Ovary (tissue), 10 donors: Measurements from ENCODE around the gene POLR1B. TPM values are rescaled to one million over a fixed set of nuclear protein-coding genes. Genes with fewer than 3 reads are reported as not detected.
"Not testable (repeated sequence)": the region's sequence is repeated elsewhere in the genome, so short reads cannot be mapped to it uniquely, and the experiment has no call there.

Source experiments
- DNase-seq, 5 donors: peaks; one replicate each; pipeline ENCODE4 v3.0.0-alpha.2; 2019 to 2020
- H3K27ac ChIP-seq, 2 donors: fragments of 200-600 bp; one replicate each; pipeline versions ENCODE4 v1.5.1 to v1.8.0; 2019 to 2022
- H3K27me3 ChIP-seq: fragments of 200-600 bp; one replicate; pipeline ENCODE4 v1.8.0; 2022
- H3K36me3 ChIP-seq: fragments of 200-600 bp; sonication (generic); one replicate; pipeline ENCODE4 v1.5.1; 2019
- H3K4me1 ChIP-seq: one replicate; pipeline ENCODE4 v1.8.1; 2013; ENCODE audit warnings: mild to moderate bottlenecking, moderate library complexity; ENCODE audit not compliant: insufficient read depth
- H3K4me3 ChIP-seq: fragments of 200-600 bp; sonication (generic); one replicate; pipeline ENCODE4 v1.5.1; 2017
- H3K9me3 ChIP-seq, 2 donors: fragments of 200-600 bp in 1 of 2; sonication (generic) in 1 of 2; one replicate each; pipeline versions ENCODE4 v1.5.1 to v1.8.1; 2013 to 2019; ENCODE audit warnings: mild to moderate bottlenecking in 1 of 2, moderate library complexity in 1 of 2
- CTCF ChIP-seq, 3 donors: fragments of 450-650 bp in 2 of 3; fragments of 200-600 bp in 1 of 3; IDR thresholded peaks; one replicate each; pipeline versions ENCODE4 v1.5.1 to v1.8.0; 2016 to 2022; ENCODE audit warnings: antibody characterized with exemption in 3 of 3, mild to moderate bottlenecking in 1 of 3
- EP300 ChIP-seq: sonication (generic); formaldehyde crosslinking; IDR thresholded peaks from one replicate; pipeline ENCODE4 v1.6.1; 2017; ENCODE audit warnings: antibody characterized with exemption
- POLR2A ChIP-seq: fragments of 450-650 bp; IDR thresholded peaks from one replicate; pipeline ENCODE4 v1.6.1; 2017; ENCODE audit warnings: antibody characterized with exemption, mild to moderate bottlenecking, moderate library complexity
- WGBS, 3 donors: extraction: QIAGEN DNeasy Blood & Tissue Kit in 1 of 3; methylation state at CpG; one replicate each; pipeline versions ENCODE4 v1.1.5 to v1.1.7; 2013 to 2017; 5-methylcytosine and 5-hydroxymethylcytosine counted together
- intact Hi-C, 4 donors: fragments of 100-400 bp; cut with DNase I; formaldehyde crosslinking; loops; one replicate each; pipeline versions ENCODE4 v1.11.0 to v1.15.1; 2022 to 2023
- long read RNA-seq, 3 donors: library from polyadenylated mRNA in 2 of 3; unstranded in 2 of 3; transcript quantifications; one replicate each; pipeline ENCODE4 v2.0.0 and lab custom pipeline, GENCODE V29; 2021 to 2026
- polyA plus RNA-seq, 2 donors: library from polyadenylated mRNA; stranded (reverse); fragments of 200-250 nt in 1 of 2; fragments of 350-450 nt in 1 of 2; fragmentation: Illumina TruSeq in 1 of 2; extraction: RNeasy Lipid Tissue Mini Kit (QIAGEN cat#74804) in 1 of 2; gene quantifications; one replicate each; pipeline ENCODE4 v1.2.3, GENCODE V29; 2013 to 2014
- total RNA-seq, 7 donors: library from RNA; depleted of rRNA in 2 of 7; stranded (reverse); fragments of >200 nt in 2 of 7; fragmentation: NEBNext Ultra II Directional in 3 of 7; extraction: Animal tissue kit (Norgen Biotek cat#: 25700) in 3 of 7; gene quantifications; one replicate each; pipeline versions ENCODE4 v1.1.0 to v1.2.4, GENCODE V29; 2016 to 2023
- donor health status: DM: no; HTN: no; CAD: no; lungs with moderate emphysema.
- donor health status: DM: no; HTN: no; CAD: no.
- donor health status: Bipolar disorder and iron deficiency.
- donor health status: DM: yes; HTN: yes; CAD: no.
- donor health status: DM: no; HTN: no; CAD: no.
- donor health status: DM: yes; HTN: yes; CAD: no.

Gene POLR1B
- 10 to 100 TPM in 6 of 7 donors, 1 to 10 TPM in 1; 7.9 to 29.9 (median 18.9) TPM for total RNA-seq
- 10 to 100 TPM in 1 of 2 donors, 1 to 10 TPM in 1; 5.6 to 25.8 TPM for polyA plus RNA-seq
- long read RNA-seq, donor 1, full-length matches to known transcripts, result 4 of 16 reads
- long read RNA-seq, donor 1, partial matches to known transcripts, result 7 of 16 reads
- long read RNA-seq, donor 1, other reads (novel, unspliced or antisense), result 5 of 16 reads
- long read RNA-seq, donor 2, full-length matches to known transcripts, result 5 of 5 reads
- long read RNA-seq, donor 2, partial matches to known transcripts, result 0 of 5 reads
- long read RNA-seq, donor 2, other reads (novel, unspliced or antisense), result 0 of 5 reads
- long read RNA-seq, donor 3, full-length matches to known transcripts, result 27 of 31 reads
- long read RNA-seq, donor 3, partial matches to known transcripts, result 2 of 31 reads
- long read RNA-seq, donor 3, other reads (novel, unspliced or antisense), result 2 of 31 reads

GRCh38 chr2:112542123-112542983 lies at the start of gene POLR1B:
Gene POLR1B (plus strand): TSS chr2:112542465. CDS start chr2:112542495, 30 bp downstream.
- no peaks in the 10 kb centered on the region for H3K9me3 ChIP-seq
- H3K36me3 ChIP-seq, result no peaks in the 10 kb centered on the region
- H3K4me1 ChIP-seq, result peaks cover 10% of the 10 kb centered on the region
- TF ChIP-seq POLR2A, result peak; percentile 33
- TF ChIP-seq CTCF (IDR thresholded peaks at IDR 0.05), result peak in 1 of 3 donors; percentile 4
- TF ChIP-seq EP300, result no peak
- peak within 1 kb of the TSS; percentile 86 to 89 for H3K27ac ChIP-seq
- intact Hi-C loops, result loop anchor here in 2 of 4 donors (5.0 to 10.0 kb wide), 2 partner anchors 58 to 60 kb away; partner anchors contain the start of gene TTL (in 2 of the 2)
- no peaks in the 10 kb centered on the region for H3K27me3 ChIP-seq
- H3K4me3 ChIP-seq, result peak within 1 kb of the TSS; percentile 70
- DNase-seq, result peak; percentile 78 to 87 (median 82)
- 0% methylated on average over 67 of the region's 67 CpGs for WGBS, 3 donors

DNA sequence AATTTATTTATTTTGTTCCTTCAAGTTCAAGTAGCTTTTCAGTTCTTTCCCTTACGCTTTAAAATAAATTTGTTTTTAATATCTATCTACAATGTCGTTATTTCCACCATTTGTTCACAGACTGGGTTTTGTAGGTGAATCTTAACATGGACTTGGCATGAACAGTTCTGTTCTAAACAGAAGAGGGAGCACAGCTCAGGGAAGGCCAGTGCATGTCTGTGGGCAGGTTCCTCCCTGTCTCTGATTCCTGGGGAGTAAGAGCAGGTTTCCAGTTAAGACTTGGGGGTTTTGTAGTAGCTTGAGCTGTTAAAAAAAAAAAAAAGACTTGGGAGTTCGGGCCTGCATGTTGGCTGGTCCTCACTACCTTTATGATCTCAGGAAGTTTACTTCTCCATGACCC lies 49.2 kb upstream of the POLR1B start:
- Histone ChIP-seq H3K36me3 (no peaks in the 10 kb centered on the region), H3K4me1 (no peaks in the 10 kb centered on the region), H3K9me3 (no peaks in the 10 kb centered on the region), H3K27me3 (no peaks in the 10 kb centered on the region), H3K4me3 (no peak overlapping the region), H3K27ac (no peak overlapping the region)
- TF ChIP-seq POLR2A (no peak), CTCF (IDR thresholded peaks at IDR 0.05) (no peak), EP300 (no peak)
- intact Hi-C loops, result no loop called here
- no peak for DNase-seq
- WGBS, 3 donors, result 82 to 89% (median 87%) methylated on average over 3 of the region's 3 CpGs

DNA sequence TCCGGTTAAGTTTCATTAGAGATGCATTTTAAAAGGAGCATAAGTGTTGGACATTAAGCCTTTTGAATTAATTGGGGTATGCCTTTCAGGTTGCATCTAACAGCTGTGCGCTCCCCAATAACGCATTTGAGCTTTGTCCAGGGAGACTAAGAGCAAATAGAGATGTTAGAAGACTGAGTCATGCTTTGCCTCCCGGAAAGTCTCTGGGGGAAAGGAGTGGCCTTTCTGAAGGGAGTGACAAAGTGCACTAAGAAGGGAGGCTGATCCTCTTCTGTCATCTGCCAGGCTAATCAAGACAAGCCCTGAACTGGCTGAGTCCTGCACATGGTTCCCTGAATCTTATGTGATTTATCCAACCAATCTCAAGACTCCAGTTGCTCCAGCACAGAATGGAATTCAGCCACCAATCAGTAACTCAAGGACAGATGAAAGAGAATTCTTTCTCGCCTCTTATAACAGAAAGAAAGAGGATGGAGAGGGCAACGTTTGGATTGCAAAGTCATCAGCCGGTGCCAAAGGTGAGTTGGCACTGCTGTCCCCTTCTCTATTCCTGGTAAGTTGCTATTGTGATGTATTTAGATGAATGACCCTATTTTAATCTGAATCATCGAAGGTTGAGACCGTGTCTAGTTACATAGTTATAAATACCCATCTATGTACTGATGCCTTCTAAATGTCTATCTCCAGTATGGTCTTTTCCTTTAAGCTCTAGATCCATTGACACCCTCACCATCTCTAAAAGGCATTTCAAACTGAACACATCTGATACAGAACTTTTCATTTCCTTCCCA lies 48.2 kb upstream of the POLR1B start:
- Histone ChIP-seq H3K36me3 (no peaks in the 10 kb centered on the region), H3K9me3 (no peaks in the 10 kb centered on the region), H3K27ac (no peak overlapping the region), H3K4me1 (no peaks in the 10 kb centered on the region), H3K4me3 (no peak overlapping the region), H3K27me3 (no peaks in the 10 kb centered on the region)
- TF ChIP-seq CTCF (IDR thresholded peaks at IDR 0.05) (no peak), EP300 (no peak), POLR2A (no peak)
- intact Hi-C loops, result no loop called here
- DNase-seq, result no peak
- 79 to 84% (median 84%) methylated on average over 9 of the region's 9 CpGs for WGBS, 3 donors

- no peaks in the 10 kb centered on the region for H3K4me1 ChIP-seq
- no peaks in the 10 kb centered on the region for H3K9me3 ChIP-seq
- no peak overlapping the region for H3K27ac ChIP-seq
- no peaks in the 10 kb centered on the region for H3K36me3 ChIP-seq
- H3K27me3 ChIP-seq, result no peaks in the 10 kb centered on the region
- H3K4me3 ChIP-seq, result no peak overlapping the region
- WGBS, 3 donors, result 65 to 73% (median 71%) methylated on average over 5 of the region's 5 CpGs
- no peak for TF ChIP-seq EP300
- no peak for TF ChIP-seq CTCF (IDR thresholded peaks at IDR 0.05)
- no peak for TF ChIP-seq POLR2A
- intact Hi-C loops, result no loop called here
- no peak for DNase-seq
These were observed 47.4 kb upstream of the POLR1B start for GRCh38 chr2:112494828-112495227.

- H3K9me3 ChIP-seq, H3K4me1 ChIP-seq, H3K27ac ChIP-seq, intact Hi-C loops, DNase-seq, H3K4me3 ChIP-seq, H3K36me3 ChIP-seq, H3K27me3 ChIP-seq: not testable (repeated sequence)
- WGBS, 3 donors, result 73 to 97% (median 94%) methylated on average over 4 of the region's 4 CpGs
These were observed 46.4 kb upstream of the POLR1B start for GRCh38 chr2:112495878-112496277.

DNA sequence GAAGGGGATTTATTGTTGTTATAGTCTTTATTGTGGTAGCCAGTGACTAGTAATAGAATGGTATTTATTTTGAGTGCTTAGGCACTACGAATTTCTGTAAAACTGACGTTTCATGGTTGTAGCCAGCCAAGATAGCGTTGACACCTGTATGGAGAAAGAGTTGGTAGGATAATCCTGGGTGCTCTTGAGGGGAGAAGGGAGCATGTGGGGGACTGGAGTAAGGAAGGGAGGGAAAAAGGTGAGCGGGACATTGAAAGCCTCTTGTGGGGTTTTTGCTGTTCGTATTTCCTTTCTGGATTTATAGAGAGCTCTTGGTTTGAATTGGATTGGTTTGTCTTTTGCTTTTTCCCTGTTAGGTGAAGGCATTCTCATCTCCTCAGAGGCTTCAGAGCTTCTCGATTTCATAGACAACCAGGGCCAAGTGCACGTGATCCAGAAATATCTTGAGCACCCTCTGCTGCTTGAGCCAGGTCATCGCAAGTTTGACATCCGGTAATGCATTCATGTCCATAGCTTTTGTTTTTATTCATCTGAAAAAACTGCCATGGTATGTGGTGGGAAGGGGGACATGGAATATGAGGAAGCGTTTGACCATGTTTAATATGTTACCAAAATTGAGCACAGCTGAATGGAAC lies 41.3 kb upstream of the POLR1B start:
- H3K27me3 ChIP-seq, H3K9me3 ChIP-seq, H3K27ac ChIP-seq, intact Hi-C loops, H3K36me3 ChIP-seq, H3K4me1 ChIP-seq, DNase-seq, H3K4me3 ChIP-seq: not testable (repeated sequence)
- 56 to 68% (median 64%) methylated on average over 9 of the region's 10 CpGs for WGBS, 3 donors
